GM21423 (cell line): ENCODE measurements around the gene ACTA1.
"Not testable (repeated sequence)": the region's sequence is repeated elsewhere in the genome, so short reads cannot be mapped to it uniquely, and the experiment has no call there.

Experiments
- ATAC-seq: cut with Tn5 transposase; IDR thresholded peaks from one replicate; pipeline ENCODE4 v1.9.1; 2021; ENCODE audit warnings: mild to moderate bottlenecking, moderate library complexity; ENCODE audit not compliant: unreplicated experiment

Gene ACTA1

DNA sequence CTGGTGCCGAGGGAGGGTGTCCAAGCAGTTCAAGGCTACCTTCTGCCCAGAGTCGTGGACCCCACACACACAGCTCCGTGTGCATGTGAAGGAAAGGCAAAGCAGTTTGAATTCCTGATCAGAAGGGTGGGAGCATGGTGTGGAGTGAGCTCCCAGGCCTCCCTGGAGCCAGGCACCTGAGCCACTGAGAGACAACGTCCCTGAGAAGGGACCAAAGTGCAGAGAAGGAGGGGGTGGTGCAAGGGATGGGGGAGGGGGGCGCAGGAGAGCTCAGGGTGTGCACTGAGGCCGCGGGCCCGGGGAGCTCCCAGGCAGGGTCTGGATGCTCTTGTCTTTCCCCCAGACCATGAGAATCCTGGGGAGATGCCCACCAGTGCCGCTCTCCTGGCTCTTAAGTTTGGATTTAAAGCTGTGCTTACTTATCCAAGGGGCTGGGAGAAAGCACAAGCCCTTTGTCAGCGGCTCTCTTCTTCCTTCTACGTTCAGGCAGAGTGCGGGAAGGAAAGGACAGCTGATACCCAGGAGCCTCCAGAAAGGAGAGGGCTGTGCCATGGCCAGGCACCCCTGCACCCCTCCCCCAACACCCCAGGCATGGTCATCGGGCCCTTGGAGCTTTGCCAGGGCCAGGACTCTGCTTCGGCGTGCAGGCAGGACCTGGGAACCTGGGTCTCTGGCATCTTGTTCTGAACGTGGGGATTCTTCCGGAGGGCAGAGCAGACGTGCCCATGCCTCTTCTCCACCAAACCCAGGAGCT, 24.1 kb downstream of the ACTA1 start:
- ATAC-seq, result no peak

DNA sequence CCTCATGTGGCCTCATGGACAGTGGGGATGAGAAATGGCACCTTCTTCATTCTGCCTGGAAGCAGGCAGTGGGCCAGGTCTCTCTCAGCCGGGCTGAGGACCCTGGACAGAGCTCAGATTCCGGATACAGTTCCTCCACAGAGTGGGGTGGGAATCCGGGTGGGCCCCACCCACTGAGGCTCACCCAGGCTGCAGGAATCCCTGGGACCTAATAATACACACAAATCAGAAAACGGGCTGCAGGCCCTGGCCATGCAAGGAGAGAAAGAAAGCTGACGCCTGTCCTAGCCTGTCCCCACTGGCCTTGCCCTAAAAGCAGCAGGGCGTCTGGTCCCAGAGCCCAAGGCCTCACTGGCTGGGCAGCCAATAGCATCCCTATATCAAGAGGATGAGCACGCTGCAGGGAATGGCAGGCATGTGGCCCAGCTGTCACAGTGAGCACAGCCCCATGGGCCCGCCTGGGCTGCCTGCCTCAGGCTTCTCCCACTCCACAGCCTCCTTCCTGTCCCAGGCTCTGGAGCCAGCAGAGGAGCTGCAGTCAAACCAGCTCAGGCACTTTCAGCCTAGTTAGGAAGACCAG, 25.3 kb downstream of the ACTA1 start:
- no peak for ATAC-seq

- ATAC-seq, result no peak
Measured at GRCh38 chr1:229407206-229408026, 26.5 kb downstream of the ACTA1 start.

DNA sequence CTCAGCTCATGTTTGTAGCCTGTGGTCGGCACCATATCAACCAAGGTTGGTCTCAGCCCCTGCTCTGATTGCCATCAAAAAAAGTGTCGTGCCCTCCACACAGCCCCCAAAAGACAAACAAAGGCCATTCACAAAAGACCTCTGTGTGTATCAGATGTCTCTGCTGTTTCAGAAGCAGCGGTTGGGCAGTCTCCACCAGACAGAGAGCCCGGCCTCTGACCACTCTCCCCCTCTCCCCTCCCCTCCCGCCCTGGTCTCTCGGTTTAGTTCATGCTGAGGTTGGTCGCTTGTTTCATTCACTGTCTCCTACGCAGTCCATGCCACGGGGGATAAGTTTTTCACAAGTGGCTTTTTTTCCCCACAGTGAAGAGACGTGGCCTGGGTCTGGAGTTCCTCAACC, 27.1 kb downstream of the ACTA1 start:
- no peak for ATAC-seq

DNA sequence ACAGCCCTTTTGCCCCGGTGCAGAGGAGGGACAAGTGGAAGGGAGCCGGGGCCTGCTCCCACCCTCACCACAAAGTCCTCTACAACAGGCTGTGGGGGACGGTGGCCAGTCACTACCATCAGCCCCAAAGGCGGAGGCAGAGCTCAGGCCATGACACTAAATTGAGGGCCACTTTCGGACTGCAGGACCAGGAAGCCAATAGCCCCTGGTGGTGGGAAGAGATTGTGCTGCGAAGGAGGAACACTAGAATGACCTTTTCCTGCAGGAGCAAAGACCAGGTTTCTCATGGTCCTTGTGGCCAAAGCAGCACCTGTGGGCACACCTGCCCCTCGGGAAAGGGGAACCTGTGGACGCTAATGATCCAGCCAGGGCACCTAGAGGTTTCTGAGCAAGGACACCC, 30.3 kb downstream of the ACTA1 start:
- no peak for ATAC-seq

- ATAC-seq, result no peak
Measured at GRCh38 chr1:229402993-229403392, 30.9 kb downstream of the ACTA1 start.

- ATAC-seq, result not testable (repeated sequence)
Measured at GRCh38 chr1:229402329-229402728, 31.6 kb downstream of the ACTA1 start.

GRCh38 chr1:229397762-229398161, 36.1 kb downstream of the ACTA1 start:
- ATAC-seq, result no peak

DNA sequence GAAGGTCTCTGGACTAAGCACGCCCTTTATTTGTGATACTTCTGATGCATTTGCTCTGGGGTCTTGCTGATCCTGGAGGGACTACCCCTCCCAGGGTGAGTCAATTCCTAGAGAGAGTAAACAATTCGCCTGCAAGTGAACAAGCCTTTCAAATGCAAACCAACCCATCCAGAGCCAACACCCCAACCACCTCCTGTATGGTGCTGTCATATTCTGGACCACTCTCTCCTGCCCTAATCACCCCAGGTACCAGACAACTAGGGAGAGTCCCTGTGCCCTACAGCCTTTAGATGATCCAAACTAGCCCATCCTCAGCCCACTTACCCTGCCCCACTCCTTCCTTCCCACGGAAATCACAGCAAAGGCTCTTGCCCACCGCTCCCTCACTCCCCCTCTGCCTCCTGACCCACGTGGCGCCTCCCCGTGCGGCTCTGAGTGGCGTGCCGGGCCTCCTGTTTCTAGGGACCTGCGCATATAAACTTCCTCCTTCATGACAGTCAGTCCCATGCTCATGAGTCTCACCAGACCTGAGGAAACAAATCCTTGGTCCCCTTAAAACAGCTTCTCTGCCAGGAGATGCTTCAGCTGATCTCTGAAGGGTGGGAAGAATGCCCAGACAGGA, 37.2 kb downstream of the ACTA1 start:
- ATAC-seq, result no peak

GRCh38 chr1:229394517-229394916, 39.4 kb downstream of the ACTA1 start:
- not testable (repeated sequence) for ATAC-seq

- no peak for ATAC-seq
Measured at GRCh38 chr1:229392936-229393335, 41.0 kb downstream of the ACTA1 start.

GRCh38 chr1:229390130-229390529, 43.8 kb downstream of the ACTA1 start:
- no peak for ATAC-seq

DNA sequence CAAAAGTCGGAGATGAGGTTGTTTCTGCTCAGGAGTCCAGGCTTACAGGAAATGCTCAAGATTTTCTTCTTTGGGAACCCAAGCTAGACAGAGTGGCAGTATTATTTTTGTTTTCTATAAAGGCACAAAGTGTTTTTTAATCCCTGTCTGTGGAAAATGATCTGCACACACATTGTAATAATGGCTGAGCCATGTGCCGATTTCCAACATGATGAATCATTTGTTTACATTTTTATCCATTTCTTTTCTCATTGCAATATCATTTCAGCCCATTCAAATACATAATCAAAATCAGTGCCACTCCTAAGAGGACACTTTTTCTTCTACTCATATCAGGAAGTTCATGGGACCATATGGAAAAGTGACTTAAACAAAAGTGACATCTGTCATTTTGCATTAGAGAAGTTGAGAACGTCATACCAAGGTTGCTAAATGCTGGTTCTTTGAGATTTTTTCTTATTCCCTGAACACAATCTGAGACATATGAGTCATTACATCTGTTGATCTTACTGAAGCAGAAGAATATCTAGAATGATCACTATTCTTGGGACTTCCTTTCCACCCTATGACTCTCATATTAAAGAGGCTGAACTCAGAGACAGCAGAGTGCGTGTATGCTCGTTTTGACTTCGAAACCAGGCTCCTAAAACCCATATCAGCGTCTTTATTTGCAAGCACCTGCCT, 44.9 kb downstream of the ACTA1 start:
- no peak for ATAC-seq

- no peak for ATAC-seq
Measured at GRCh38 chr1:229385853-229386456, 47.9 kb downstream of the ACTA1 start.

DNA sequence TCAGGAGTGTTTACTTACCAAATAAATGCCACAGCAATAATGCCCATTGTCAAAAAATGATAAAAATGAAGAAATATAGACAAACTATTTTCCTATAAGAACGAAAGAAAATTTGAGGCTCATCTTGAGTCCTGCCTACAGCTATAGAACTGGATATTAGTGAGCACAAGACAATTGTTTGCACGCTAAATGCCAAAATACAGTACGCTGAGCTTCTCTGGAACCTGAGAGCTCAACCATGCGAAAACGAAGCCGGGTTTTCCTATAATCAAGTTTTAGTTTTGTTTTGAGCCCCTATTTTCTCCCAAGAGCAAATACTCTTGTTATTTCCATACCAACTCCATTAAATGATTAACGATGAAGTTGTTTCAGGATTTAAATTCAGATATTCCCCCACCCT, 49.1 kb downstream of the ACTA1 start:
- no peak for ATAC-seq

DNA sequence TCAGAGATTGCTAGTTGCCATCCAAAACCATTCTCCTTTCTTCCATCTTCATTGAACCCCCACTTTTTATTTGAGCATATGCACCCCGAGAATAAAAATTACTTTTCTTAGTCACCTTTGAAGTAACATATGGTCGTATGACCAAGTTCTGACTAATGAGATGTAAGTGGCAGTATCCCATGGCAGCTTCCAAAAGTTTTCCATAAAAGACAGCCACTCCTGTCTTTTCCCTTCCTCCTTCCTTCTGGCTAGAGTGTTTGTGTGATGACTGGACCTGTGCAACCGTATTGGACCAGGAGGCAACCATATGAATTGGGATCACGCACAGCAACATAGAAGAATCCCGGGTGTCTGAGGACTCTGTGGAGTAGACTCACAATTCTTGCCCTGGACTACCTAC, 49.9 kb downstream of the ACTA1 start:
- no peak for ATAC-seq

DNA sequence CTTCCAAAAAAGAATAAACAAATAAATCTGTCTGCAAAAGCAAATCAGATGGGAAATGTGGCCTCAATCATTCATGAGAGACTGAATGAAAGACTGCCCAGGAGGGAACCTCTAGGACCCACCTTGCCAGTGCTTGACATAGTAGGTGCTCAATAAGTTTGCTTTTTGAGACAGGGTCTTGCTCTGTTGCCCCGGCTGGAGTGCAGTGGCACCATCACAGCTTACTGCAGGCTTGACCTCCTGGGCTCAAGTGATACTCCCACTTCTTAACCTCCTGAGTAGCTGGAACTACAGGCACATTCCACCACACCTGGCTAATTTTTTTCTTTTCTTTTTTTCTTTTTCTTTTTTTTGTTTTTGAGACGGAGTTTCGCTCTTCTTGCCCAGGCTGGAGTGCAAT, 50.7 kb downstream of the ACTA1 start:
- ATAC-seq, result no peak
